CD14-positive monocyte (primary cell): ENCODE data around the gene RTL10. TPM values are rescaled to one million over a fixed set of nuclear protein-coding genes. Genes with fewer than 3 reads are reported as not detected.
"Not testable (repeated sequence)": the region's sequence is repeated elsewhere in the genome, so short reads cannot be mapped to it uniquely, and the experiment has no call there.

Source experiments
- DNase-seq, 3 donors: peaks; one replicate each; pipeline ENCODE4 v3.0.0-alpha.2; 2011 to 2022
- H2AFZ ChIP-seq: 2 replicates; pipeline ENCODE4 v1.6.0; 2012; ENCODE audit warnings: mild to moderate bottlenecking, low read depth, low read length, inconsistent platforms; ENCODE audit not compliant: insufficient read depth, poor library complexity, severe bottlenecking
- H3K27ac ChIP-seq, 2 donors: 1 replicate in 1 of 2; 2 replicates in 1 of 2; pipeline ENCODE4 v1.5.1; 2012 to 2013; ENCODE audit warnings: low read length in 2 of 2, control low read depth in 1 of 2, inconsistent platforms in 1 of 2, low read depth in 1 of 2, mild to moderate bottlenecking in 1 of 2
- H3K27me3 ChIP-seq, 2 donors: one replicate each; pipeline versions ENCODE4 v1.6.0 to v1.6.1; 2011 to 2013; ENCODE audit warnings: low read length in 2 of 2; ENCODE audit not compliant: control insufficient read depth in 2 of 2, insufficient read depth in 2 of 2
- H3K36me3 ChIP-seq, 2 donors: replicated peaks in 1 of 2; 1 replicate in 1 of 2; 2 replicates in 1 of 2; pipeline versions ENCODE4 v1.5.1 to v1.6.1; 2012 to 2013; ENCODE audit warnings: low read length in 2 of 2, control low read depth in 1 of 2, inconsistent platforms in 1 of 2, mild to moderate bottlenecking in 1 of 2; ENCODE audit not compliant: insufficient read depth in 2 of 2, control insufficient read depth in 1 of 2
- H3K4me1 ChIP-seq, 2 donors: 1 replicate in 1 of 2; 2 replicates in 1 of 2; pipeline versions ENCODE4 v1.5.1 to v1.6.1; 2012 to 2013; ENCODE audit warnings: low read length in 2 of 2, control low read depth in 1 of 2, inconsistent platforms in 1 of 2, mild to moderate bottlenecking in 1 of 2, moderate library complexity in 1 of 2; ENCODE audit not compliant: insufficient read depth in 2 of 2, control insufficient read depth in 1 of 2
- H3K4me2 ChIP-seq: replicated peaks from 2 replicates; pipeline ENCODE3; 2012; ENCODE audit warnings: low read length, moderate library complexity, mild to moderate bottlenecking; ENCODE audit not compliant: poor library complexity, severe bottlenecking; ENCODE audit errors: extremely low read depth
- H3K4me3 ChIP-seq, 3 experiments: fragments of 200-600 bp in 1 of 3; sonication (generic) in 1 of 3; replicated peaks in 1 of 3; 1 replicate in 2 of 3; 2 replicates in 1 of 3; pipeline ENCODE4 v1.5.1; 2011 to 2013; ENCODE audit warnings: low read length in 3 of 3, mild to moderate bottlenecking in 3 of 3, control low read depth in 2 of 3, low read depth in 2 of 3, inconsistent platforms in 1 of 3, moderate library complexity in 1 of 3
- H3K79me2 ChIP-seq: 2 replicates; pipeline ENCODE4 v1.6.0; 2012; ENCODE audit warnings: mild to moderate bottlenecking, control low read depth, inconsistent platforms, low read length, moderate library complexity; ENCODE audit not compliant: insufficient read depth
- H3K9ac ChIP-seq: 2 replicates; pipeline ENCODE4 v1.6.0; 2017; ENCODE audit warnings: low read length, mild to moderate bottlenecking; ENCODE audit not compliant: insufficient read depth, poor library complexity, severe bottlenecking
- H3K9me3 ChIP-seq, 2 donors: replicated peaks in 1 of 2; 1 replicate in 1 of 2; 2 replicates in 1 of 2; pipeline versions ENCODE4 v1.5.1 to v1.6.1; 2012 to 2013; ENCODE audit warnings: low read length in 2 of 2, control low read depth in 1 of 2; ENCODE audit not compliant: control insufficient read depth in 1 of 2, insufficient read depth in 1 of 2
- H4K20me1 ChIP-seq: 2 replicates; pipeline ENCODE4 v1.6.0; 2012; ENCODE audit warnings: mild to moderate bottlenecking, low read length, control low read depth, moderate library complexity; ENCODE audit not compliant: insufficient read depth
- H3K27ac Mint-ChIP-seq, 7 donors: one replicate each; pipeline ENCODE4 v1.8.0; 2020; ENCODE audit warnings: mild to moderate bottlenecking in 7 of 7, mixed read lengths in 7 of 7, moderate library complexity in 6 of 7, inconsistent platforms in 2 of 7
- H3K27me3 Mint-ChIP-seq, 3 donors: one replicate each; pipeline ENCODE4 v1.8.0; 2021 to 2022; ENCODE audit warnings: low read depth in 3 of 3, mild to moderate bottlenecking in 3 of 3, mixed read lengths in 3 of 3, moderate library complexity in 3 of 3, inconsistent platforms in 1 of 3
- H3K36me3 Mint-ChIP-seq, 2 donors: one replicate each; pipeline ENCODE4 v1.8.0; 2020; ENCODE audit warnings: mixed read lengths in 2 of 2, inconsistent platforms in 1 of 2, mild to moderate bottlenecking in 1 of 2
- H3K4me1 Mint-ChIP-seq: one replicate; pipeline ENCODE4 v1.8.0; 2020; ENCODE audit warnings: mild to moderate bottlenecking, mixed read lengths
- H3K4me3 Mint-ChIP-seq, 2 donors: one replicate each; pipeline ENCODE4 v1.8.0; 2020; ENCODE audit warnings: mild to moderate bottlenecking in 2 of 2, mixed read lengths in 2 of 2, moderate library complexity in 1 of 2
- H3K9me3 Mint-ChIP-seq, 7 donors: one replicate each; pipeline ENCODE4 v1.8.0; 2020 to 2022; ENCODE audit warnings: mixed read lengths in 7 of 7, mild to moderate bottlenecking in 6 of 7, moderate library complexity in 6 of 7, inconsistent platforms in 2 of 7
- WGBS: methylation state at CpG from one replicate; pipeline ENCODE4 v1.1.5; 2013; ENCODE audit warnings: missing lambda C conversion rate; ENCODE audit not compliant: insufficient coverage; 5-methylcytosine and 5-hydroxymethylcytosine counted together
- intact Hi-C, 2 donors: fragments of 100-400 bp; cut with micrococcal nuclease; formaldehyde crosslinking; loops; one replicate each; pipeline versions ENCODE4 v1.15.0 to v1.15.1; 2023
- polyA plus RNA-seq, 3 donors: library from polyadenylated mRNA; depleted of rRNA in 1 of 3; unstranded in 2 of 3; stranded (reverse) in 1 of 3; fragments of 300-500 nt in 2 of 3; fragments of >200 nt in 1 of 3; fragmentation: Illumina TruSeq in 2 of 3; gene quantifications; 1 replicate in 2 of 3; 2 replicates in 1 of 3; pipeline ENCODE4 v1.2.3, GENCODE V29; 2012 to 2021
- TF ChIP-seq, protein P1 (sequence below): fragments of 200-600 bp; IDR thresholded peaks from one replicate; pipeline ENCODE4 v1.8.0; 2022; ENCODE audit warnings: antibody characterized with exemption, mild to moderate bottlenecking

The RTL10 gene
- polyA plus RNA-seq, 3 donors: 1.4 to 6.5 (median 1.5) TPM

- H3K36me3 ChIP-seq: no peaks in the 10 kb centered on the region
- intact Hi-C loops: no loop called here
- Mint-ChIP-seq H3K9me3 (no peaks in the 10 kb centered on the region), H3K4me1 (peaks cover 6% of the 10 kb centered on the region), H3K27me3 (peaks cover 0 to 3% (median 2%) of the 10 kb centered on the region in 3 donors), H3K4me3 (no peak overlapping the region), H3K36me3 (no peaks in the 10 kb centered on the region), H3K27ac (no peak overlapping the region)
- no peak overlapping the region for H3K27ac ChIP-seq
- H2AFZ ChIP-seq: no peak overlapping the region
- no peaks in the 10 kb centered on the region for H3K79me2 ChIP-seq
- no peak for DNase-seq
- H3K27me3 ChIP-seq: no peaks in the 10 kb centered on the region
- TF ChIP-seq, protein P1, sequence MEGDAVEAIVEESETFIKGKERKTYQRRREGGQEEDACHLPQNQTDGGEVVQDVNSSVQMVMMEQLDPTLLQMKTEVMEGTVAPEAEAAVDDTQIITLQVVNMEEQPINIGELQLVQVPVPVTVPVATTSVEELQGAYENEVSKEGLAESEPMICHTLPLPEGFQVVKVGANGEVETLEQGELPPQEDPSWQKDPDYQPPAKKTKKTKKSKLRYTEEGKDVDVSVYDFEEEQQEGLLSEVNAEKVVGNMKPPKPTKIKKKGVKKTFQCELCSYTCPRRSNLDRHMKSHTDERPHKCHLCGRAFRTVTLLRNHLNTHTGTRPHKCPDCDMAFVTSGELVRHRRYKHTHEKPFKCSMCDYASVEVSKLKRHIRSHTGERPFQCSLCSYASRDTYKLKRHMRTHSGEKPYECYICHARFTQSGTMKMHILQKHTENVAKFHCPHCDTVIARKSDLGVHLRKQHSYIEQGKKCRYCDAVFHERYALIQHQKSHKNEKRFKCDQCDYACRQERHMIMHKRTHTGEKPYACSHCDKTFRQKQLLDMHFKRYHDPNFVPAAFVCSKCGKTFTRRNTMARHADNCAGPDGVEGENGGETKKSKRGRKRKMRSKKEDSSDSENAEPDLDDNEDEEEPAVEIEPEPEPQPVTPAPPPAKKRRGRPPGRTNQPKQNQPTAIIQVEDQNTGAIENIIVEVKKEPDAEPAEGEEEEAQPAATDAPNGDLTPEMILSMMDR: no peak
- no peaks in the 10 kb centered on the region for H3K9me3 ChIP-seq
- no peak overlapping the region for H3K9ac ChIP-seq
- no peak overlapping the region for H3K4me2 ChIP-seq
- H3K4me3 ChIP-seq: no peak overlapping the region
- H3K4me1 ChIP-seq: no peaks in the 10 kb centered on the region
- H4K20me1 ChIP-seq: no peaks in the 10 kb centered on the region
These were observed 18.2 kb downstream of the RTL10 start for GRCh38 chr22:19836512-19836911.

DNA sequence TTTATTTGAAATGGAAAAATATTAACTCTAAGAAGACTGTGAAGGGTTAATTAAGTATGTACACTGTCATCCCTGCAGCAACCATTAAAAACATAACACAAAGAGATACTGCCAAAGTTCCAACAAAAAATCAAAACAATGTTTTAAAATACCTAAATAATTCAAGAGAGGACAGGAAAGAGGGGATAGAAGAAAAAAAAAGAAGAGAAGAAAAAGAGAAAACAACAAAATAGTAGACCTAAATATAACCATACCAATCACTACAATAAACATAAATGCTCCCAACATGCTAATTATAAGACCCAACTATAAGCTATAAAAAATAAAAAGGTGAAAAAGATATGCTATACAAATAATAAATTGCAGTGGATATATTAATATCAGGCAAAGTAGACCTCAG lies 20.1 kb downstream of the RTL10 start:
- Histone ChIP-seq H3K79me2 (no peaks in the 10 kb centered on the region), H3K4me1 (no peaks in the 10 kb centered on the region), H3K9ac (no peak overlapping the region), H3K4me3 (no peak overlapping the region), H4K20me1 (no peaks in the 10 kb centered on the region), H3K27me3 (no peaks in the 10 kb centered on the region), H3K27ac (no peak overlapping the region), H3K9me3 (no peaks in the 10 kb centered on the region), H3K4me2 (no peak overlapping the region), H2AFZ (no peak overlapping the region), H3K36me3 (no peaks in the 10 kb centered on the region)
- H3K9me3 Mint-ChIP-seq: peaks cover 0 to 2% (median 0%) of the 10 kb centered on the region in 7 donors
- peaks cover 0 to 3% (median 2%) of the 10 kb centered on the region in 3 donors for H3K27me3 Mint-ChIP-seq
- peaks cover 6% of the 10 kb centered on the region for H3K4me1 Mint-ChIP-seq
- no peak overlapping the region for H3K27ac Mint-ChIP-seq
- DNase-seq: no peak
- intact Hi-C loops: no loop called here
- TF ChIP-seq, protein P1: no peak
- H3K4me3 Mint-ChIP-seq: no peak overlapping the region
- no peaks in the 10 kb centered on the region for H3K36me3 Mint-ChIP-seq

- H3K27ac Mint-ChIP-seq, H3K27ac ChIP-seq, H3K9me3 ChIP-seq, H3K27me3 Mint-ChIP-seq, H3K4me2 ChIP-seq, H3K36me3 ChIP-seq, H3K27me3 ChIP-seq, H4K20me1 ChIP-seq, H3K4me3 Mint-ChIP-seq, H3K9me3 Mint-ChIP-seq, H3K4me1 Mint-ChIP-seq, H3K79me2 ChIP-seq, DNase-seq, H3K9ac ChIP-seq, H2AFZ ChIP-seq, H3K4me1 ChIP-seq, H3K4me3 ChIP-seq, H3K36me3 Mint-ChIP-seq, intact Hi-C loops: not testable (repeated sequence)
- WGBS: 100% methylated on average over 6 of the region's 9 CpGs
These were observed 21.3 kb downstream of the RTL10 start for GRCh38 chr22:19833327-19833726.
